Measurements from ENCODE around the gene GRIN3A. TPM values are rescaled to one million over a fixed set of nuclear protein-coding genes. Genes with fewer than 3 reads are reported as not detected.

Gene GRIN3A
- total and polyA plus RNA-seq, 7 donors = under 0.01 to 1.2 (median 0.25) TPM; not detected in 1

DNA sequence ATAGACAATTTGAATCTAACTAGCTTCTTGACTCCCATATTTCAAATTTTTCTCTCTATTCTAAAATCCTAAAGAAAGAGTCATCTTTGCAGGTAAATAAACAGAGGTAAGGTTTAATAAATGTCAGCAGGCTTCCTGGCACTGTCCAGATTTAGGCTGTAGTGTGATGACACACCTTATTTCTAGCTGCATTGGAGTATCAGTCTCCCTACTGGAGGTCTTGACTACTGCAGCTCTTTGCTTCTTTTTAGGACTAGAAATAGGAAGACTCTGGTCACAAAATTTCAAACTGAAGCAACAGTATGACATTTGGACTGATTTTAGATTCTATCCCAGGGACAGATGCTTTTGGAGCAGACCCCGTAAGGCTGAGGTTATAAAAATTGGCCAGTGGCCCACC, 103.0 kb downstream of the GRIN3A start:
- Histone ChIP-seq H3K4me3 (no peak overlapping the region), H3K36me3 (no peaks in the 10 kb centered on the region), H3K27me3 (no peaks in the 10 kb centered on the region), H3K4me1 (peaks cover 0 to 6% (median 0%) of the 10 kb centered on the region in 4 donors), H3K9me3 (no peaks in the 10 kb centered on the region), H3K27ac (no peak overlapping the region)
- no peak for DNase-seq
- TF ChIP-seq POLR2AphosphoS5 (IDR thresholded peaks at IDR 0.05) (no peak), POLR2A (IDR thresholded peaks at IDR 0.05) (no peak), EP300 (IDR thresholded peaks at IDR 0.05) (no peak)
- TF ChIP-seq, protein P1, sequence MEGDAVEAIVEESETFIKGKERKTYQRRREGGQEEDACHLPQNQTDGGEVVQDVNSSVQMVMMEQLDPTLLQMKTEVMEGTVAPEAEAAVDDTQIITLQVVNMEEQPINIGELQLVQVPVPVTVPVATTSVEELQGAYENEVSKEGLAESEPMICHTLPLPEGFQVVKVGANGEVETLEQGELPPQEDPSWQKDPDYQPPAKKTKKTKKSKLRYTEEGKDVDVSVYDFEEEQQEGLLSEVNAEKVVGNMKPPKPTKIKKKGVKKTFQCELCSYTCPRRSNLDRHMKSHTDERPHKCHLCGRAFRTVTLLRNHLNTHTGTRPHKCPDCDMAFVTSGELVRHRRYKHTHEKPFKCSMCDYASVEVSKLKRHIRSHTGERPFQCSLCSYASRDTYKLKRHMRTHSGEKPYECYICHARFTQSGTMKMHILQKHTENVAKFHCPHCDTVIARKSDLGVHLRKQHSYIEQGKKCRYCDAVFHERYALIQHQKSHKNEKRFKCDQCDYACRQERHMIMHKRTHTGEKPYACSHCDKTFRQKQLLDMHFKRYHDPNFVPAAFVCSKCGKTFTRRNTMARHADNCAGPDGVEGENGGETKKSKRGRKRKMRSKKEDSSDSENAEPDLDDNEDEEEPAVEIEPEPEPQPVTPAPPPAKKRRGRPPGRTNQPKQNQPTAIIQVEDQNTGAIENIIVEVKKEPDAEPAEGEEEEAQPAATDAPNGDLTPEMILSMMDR (IDR thresholded peaks at IDR 0.05) = no peak
- intact Hi-C loops (cut with DNase I) = no loop called here
- WGBS, 2 donors = 83 to 93% methylated on average over 1 of the region's 1 CpG

DNA sequence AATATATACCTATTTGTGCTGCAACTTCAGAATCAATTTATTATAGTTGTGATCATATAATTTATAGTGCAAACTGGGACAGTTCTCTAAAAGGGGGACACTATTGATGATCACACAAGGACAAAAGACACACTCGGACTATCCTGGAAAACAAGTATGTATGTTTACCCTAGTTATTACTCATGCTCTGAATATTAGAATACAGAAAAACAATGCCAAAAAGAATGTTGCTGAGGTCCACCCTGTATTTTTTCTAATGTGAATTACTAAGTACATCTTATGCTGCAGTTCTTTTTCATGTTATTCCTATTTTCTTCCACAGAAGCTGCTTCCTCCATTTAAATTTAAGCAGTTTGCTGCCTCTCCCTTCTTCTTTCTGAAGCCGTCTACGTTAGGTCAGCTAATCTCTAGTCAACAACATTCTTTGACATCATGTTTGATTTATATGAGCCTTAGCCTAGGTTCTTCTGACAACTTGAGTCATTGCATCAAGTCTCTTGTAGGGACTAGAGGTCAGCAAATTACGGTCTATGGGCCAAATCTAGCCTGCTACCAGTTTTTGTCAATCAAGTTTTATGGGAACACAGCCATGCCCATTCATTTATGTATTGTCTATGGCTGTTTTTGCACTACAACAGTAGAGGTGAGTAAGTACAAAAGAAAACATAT, 103.6 kb downstream of the GRIN3A start:
- Histone ChIP-seq H3K4me1 (peaks cover 0 to 6% (median 0%) of the 10 kb centered on the region in 4 donors), H3K27me3 (no peaks in the 10 kb centered on the region), H3K9me3 (no peaks in the 10 kb centered on the region), H3K36me3 (no peaks in the 10 kb centered on the region), H3K27ac (no peak overlapping the region), H3K4me3 (no peak overlapping the region)
- intact Hi-C loops (cut with DNase I) = no loop called here
- 32 to 62% methylated on average over 4 of the region's 4 CpGs for WGBS, 2 donors
- no peak for DNase-seq
- TF ChIP-seq, protein P1 (IDR thresholded peaks at IDR 0.05) = no peak
- TF ChIP-seq POLR2AphosphoS5 (IDR thresholded peaks at IDR 0.05) (no peak), EP300 (IDR thresholded peaks at IDR 0.05) (no peak), POLR2A (IDR thresholded peaks at IDR 0.05) (no peak)

- no peak for DNase-seq
- no peak overlapping the region for H3K27ac ChIP-seq
- H3K36me3 ChIP-seq = no peaks in the 10 kb centered on the region
- no peaks in the 10 kb centered on the region for H3K9me3 ChIP-seq
- no peaks in the 10 kb centered on the region for H3K27me3 ChIP-seq
- no peak for TF ChIP-seq POLR2AphosphoS5 (IDR thresholded peaks at IDR 0.05)
- no peak for TF ChIP-seq POLR2A (IDR thresholded peaks at IDR 0.05)
- TF ChIP-seq EP300 (IDR thresholded peaks at IDR 0.05) = no peak
- TF ChIP-seq, protein P1 (IDR thresholded peaks at IDR 0.05) = no peak
- intact Hi-C loops (cut with DNase I) = no loop called here
- no peak overlapping the region for H3K4me3 ChIP-seq
- H3K4me1 ChIP-seq = no peaks in the 10 kb centered on the region
- WGBS, 2 donors = 91 to 94% methylated on average over 1 of the region's 1 CpG
Observed at GRCh38 chr9:101632611-101633010, 105.8 kb downstream of the GRIN3A start.

DNA sequence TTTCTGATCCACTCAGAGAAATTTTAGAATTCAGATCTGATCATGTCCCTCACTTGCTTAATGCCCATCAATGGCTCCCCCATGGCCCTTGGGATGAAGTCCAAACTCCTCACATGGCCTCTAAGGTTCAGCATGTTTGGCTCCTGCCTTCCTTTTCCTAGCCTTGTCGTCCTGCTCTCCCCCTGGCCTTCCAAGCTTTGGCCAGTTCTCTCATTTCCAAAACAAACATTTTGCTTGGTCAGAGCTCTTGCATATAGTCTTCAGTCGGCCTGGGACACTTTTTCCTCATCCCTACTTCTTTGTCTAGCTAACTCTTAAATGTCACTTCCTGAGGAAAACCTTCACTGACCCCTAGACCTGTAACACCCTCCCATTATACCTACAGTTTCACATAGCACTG, 106.6 kb downstream of the GRIN3A start:
- DNase-seq = no peak
- no peaks in the 10 kb centered on the region for H3K4me1 ChIP-seq
- intact Hi-C loops (cut with DNase I) = no loop called here
- H3K9me3 ChIP-seq = no peaks in the 10 kb centered on the region
- TF ChIP-seq, protein P1 (IDR thresholded peaks at IDR 0.05) = no peak
- no peak overlapping the region for H3K27ac ChIP-seq
- no peaks in the 10 kb centered on the region for H3K27me3 ChIP-seq
- H3K36me3 ChIP-seq = no peaks in the 10 kb centered on the region
- no peak overlapping the region for H3K4me3 ChIP-seq
- WGBS, 2 donors = 60 to 79% methylated on average over 2 of the region's 2 CpGs

- Histone ChIP-seq H3K9me3 (no peaks in the 10 kb centered on the region), H3K27me3 (no peaks in the 10 kb centered on the region), H3K4me1 (no peaks in the 10 kb centered on the region), H3K27ac (no peak overlapping the region), H3K36me3 (no peaks in the 10 kb centered on the region), H3K4me3 (no peak overlapping the region)
- DNase-seq = no peak
- 78% methylated on average over 5 of the region's 5 CpGs for WGBS, 2 donors
- intact Hi-C loops (cut with DNase I) = no loop called here
- TF ChIP-seq, protein P1 (IDR thresholded peaks at IDR 0.05) = no peak
Observed at GRCh38 chr9:101629636-101630035, 108.8 kb downstream of the GRIN3A start.
